ENCODE results near the gene TNP1.

TNP1 gene

DNA sequence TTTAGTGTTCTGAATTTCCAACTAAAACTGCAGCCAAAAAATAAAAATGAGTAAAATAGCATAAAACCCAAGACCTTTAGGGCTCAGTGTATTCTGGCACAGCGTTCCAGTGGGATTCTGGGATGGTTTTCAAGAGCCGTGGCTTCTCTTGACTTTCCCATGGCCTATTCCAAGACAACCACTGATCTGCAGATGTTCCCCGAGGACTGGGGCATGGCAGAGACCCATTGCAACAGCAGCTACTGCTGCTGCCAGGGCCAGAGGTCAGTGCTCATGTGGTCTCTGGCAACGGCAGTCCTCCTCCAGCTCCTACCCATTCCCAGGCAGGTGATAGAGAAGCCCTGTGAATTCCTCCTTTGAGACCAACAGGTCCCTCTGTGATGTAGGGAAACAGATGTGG lies 26.8 kb downstream of the TNP1 start:
- no peak for DNase-seq

DNA sequence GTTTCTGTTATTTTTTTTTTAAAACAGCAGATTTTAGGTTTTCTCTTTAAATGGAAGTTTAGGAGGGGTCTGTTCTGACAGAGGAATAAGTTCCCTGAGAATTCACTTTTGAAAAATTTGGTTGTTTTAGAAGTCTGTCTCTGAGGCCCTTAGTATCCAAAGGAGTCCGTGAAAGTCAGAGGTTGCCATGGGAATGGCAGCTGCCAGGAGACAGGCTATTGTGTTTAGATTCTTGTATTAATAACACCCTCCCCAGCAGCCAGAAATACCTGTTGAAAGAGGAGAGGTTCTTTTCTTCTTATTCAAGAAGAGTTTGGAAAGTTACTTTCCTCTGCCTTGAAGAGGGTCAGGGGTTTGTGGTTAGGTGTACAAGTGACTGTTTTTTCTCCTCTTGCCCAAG lies 29.5 kb downstream of the TNP1 start:
- no peak for DNase-seq

DNA sequence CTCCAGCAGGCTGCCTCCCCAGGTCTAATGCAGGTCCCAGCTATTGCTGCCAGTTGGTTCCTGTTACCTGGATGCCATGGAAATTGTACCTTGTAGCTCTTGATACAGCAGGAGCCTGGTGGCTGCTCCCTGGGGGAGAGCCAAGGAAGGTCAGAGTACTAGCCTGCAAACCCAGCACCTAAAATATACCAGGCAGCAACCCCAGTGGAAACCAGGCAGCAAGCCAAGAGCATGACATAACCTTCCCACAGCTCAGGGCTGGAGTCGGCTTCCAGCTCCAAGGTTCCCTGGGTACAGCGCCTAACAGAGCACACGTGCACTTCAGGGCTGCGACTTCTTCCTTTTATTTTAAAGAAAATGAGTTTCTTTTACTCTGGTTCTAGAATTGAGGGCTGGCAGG lies 30.3 kb downstream of the TNP1 start:
- no peak for DNase-seq

DNA sequence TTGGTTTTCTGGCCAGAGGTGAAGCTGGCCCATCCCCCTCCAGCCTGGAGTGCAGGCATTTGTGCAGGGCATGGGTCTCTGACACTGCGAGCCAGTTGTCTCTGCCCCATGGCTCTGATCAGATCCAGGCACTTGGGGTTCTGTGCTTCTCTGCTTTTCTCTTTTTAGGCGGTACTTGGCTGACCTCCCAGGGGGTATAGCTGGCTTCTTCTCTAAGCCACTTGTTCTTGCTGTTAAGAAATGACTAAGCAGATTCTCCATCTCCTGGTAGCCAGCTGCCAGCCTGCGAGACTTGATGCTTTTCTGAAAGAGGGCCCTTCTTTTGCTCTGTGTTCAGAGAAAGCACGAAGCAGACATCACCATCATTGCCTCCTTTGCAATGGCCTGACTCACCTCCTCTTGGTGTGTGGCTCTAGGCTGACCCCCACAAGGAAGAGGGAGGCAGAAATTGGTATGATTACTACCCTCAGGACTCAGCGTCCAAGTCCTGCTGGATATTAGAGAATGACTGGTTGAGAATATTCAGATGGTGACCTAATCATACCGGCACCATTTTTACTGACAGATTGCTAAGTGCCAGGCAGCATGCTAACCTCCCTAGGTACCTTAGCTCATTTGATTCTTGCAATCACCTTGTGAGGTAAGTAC lies 32.7 kb downstream of the TNP1 start:
- DNase-seq, result no peak

DNA sequence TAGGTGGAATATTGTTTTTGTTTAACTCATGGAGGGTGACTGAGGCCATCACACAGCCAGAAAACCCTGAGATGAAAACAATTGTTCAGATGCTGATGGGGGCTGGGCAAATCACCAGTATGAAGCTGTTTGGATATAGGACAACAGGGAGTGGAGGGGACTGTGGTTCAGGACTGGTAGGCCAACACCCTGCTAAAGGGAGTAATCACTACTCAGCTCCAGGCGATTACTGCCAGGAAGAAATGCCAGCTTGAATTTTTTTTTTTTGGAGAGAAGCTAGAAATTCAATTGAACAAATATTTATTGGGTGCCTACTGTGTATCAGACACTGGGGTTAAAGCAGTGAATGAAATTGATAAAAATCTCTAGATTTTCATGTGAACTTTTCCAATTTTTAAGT lies 37.4 kb downstream of the TNP1 start:
- no peak for DNase-seq

DNA sequence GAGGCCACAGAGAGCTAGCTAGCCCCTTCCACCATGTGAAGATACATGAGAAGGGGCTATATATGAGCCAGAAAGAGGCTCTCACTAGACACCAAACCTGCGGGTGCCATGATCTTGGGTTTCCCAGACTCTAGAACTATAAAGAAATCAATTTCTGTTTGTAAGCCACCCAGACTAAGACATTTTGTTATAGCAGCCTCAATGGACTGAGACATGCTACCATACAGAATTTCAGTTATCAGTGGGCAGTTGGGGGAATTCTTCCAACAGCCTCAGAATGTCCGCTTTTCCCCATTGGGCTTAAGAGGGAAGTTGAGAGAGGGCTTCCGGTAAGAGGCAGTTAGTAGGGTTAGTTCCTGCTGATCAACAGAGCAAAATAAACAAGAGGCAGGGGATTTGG lies 39.2 kb downstream of the TNP1 start:
- DNase-seq, result no peak

DNA sequence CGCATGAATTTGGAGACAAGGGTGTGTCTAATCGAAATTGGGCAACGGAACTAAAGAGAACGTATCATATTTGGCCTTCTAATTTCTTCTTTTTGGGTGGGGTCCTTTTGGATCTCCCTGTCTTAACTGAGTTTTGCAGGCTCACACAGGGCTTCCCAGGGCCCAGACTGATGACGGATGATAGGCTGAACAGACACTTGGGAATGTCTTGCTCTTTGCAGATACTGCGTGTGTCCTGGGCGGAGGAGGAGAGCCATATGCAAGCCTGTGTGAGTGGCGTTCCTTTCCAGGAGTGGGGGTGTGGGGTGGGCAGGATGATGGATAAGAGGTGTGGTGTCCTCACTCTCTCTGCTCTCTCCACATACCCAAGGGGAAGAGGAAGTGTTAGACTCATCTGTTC lies 40.1 kb downstream of the TNP1 start:
- no peak for DNase-seq

DNA sequence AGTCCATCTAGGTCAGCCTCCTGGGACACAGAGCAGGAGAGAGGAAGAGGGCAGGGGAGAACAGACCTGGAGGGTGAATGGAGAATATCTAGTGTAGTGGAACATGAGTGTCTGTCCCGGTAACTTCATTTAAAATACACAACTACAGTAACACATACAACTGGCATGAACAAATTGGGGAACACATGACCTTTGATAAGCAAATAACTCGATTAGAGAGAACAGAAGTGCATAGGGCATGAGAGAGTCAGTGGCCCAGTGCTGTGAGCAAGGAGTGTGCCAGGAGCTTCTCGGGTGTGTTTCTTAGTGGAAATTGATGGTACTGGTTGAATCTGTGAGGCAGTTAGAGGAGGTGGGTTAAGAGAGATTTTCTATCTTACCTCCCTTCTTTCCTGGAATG lies 40.8 kb downstream of the TNP1 start:
- DNase-seq, result no peak

DNA sequence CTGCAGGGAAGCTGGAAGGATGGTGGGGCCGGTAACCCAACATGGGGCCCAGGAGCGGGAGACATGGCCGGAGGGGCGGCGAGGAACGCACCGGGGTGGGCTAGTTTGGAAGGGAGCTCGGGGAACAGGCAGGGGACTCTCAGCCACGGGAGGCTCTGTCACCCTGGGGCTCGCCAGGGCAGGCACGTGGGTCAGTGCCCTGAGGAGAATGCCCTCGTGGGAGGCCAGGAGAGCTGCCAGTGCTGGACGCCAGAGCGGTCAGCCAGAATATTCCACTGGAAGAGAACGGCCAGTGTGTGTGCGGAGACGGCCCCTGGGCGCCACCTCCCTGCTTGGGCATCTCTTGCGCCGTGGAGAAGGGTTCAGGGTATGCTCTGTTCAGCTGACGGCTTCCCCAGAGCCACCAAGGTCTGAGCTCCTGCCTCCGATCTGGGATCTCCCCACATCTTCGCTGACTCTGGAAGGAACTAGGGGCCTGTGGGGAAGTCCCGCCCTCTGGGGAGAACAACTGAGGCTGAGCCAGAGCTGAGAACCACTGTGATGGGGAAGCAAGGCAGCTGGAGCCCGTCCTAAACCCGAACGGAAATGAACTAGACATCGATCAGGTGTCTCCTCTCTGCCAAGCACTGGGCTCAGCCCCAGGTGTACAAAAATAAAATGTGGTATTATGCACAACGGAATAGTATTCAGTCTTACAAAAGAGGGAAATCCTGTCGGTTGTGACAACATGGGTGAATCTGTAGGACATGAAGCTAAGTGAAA lies 49.3 kb downstream of the TNP1 start:
- no peak for DNase-seq
